AG09319 (cell line): ENCODE measurements around the gene URB1.

ENCODE experiments used
- DNase-seq: peaks from one replicate; pipeline ENCODE4 v3.0.0-alpha.2; 2010; ENCODE audit warnings: low read depth; ENCODE audit errors: extremely low read depth
- TF ChIP-seq, protein P1 (sequence below): IDR thresholded peaks from 2 replicates; pipeline ENCODE4 v1.5.1; 2011; ENCODE audit warnings: low read depth, mild to moderate bottlenecking, inconsistent platforms, low read length, moderate library complexity

URB1 gene

DNA sequence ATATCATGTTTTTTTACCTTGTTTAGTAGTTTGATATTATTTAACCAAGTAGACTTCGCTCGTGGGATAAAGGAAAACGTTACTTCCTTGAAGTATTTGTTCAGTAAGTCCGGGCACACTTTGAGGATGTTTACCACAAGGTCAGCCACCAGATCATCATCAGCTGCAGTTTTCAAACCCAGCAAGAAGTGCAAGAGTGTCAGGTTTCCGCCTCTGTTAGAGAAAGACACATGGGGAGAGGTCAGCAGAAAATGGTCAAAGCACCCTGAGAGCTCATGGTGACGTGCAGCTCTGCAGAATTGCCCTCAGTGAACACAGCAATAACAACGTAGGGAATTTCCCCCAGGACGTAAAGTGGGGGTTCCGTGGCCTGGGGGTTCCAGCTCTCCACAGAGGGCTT, 24.4 kb downstream of the URB1 start:
- TF ChIP-seq, protein P1, sequence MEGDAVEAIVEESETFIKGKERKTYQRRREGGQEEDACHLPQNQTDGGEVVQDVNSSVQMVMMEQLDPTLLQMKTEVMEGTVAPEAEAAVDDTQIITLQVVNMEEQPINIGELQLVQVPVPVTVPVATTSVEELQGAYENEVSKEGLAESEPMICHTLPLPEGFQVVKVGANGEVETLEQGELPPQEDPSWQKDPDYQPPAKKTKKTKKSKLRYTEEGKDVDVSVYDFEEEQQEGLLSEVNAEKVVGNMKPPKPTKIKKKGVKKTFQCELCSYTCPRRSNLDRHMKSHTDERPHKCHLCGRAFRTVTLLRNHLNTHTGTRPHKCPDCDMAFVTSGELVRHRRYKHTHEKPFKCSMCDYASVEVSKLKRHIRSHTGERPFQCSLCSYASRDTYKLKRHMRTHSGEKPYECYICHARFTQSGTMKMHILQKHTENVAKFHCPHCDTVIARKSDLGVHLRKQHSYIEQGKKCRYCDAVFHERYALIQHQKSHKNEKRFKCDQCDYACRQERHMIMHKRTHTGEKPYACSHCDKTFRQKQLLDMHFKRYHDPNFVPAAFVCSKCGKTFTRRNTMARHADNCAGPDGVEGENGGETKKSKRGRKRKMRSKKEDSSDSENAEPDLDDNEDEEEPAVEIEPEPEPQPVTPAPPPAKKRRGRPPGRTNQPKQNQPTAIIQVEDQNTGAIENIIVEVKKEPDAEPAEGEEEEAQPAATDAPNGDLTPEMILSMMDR: no peak
- no peak for DNase-seq

DNA sequence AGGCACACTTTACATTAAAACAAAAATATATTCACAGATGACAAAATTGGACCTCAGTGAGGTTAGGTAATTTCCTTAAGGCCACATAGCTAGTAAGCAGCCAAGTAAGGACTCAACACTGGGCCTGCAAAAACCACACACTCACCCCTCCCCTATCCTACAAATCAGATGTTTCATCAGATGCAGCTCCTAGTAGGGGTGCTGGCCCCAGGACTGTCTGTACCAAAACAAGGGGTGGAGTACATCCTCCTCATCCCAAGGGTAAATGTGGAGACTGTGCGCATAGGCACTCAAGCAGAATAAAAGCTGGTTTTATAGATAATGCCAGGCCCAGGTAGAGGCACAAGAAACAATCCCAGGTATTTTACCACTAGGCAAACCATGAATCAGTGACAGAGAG, 25.7 kb downstream of the URB1 start:
- TF ChIP-seq, protein P1: no peak
- DNase-seq: no peak

DNA sequence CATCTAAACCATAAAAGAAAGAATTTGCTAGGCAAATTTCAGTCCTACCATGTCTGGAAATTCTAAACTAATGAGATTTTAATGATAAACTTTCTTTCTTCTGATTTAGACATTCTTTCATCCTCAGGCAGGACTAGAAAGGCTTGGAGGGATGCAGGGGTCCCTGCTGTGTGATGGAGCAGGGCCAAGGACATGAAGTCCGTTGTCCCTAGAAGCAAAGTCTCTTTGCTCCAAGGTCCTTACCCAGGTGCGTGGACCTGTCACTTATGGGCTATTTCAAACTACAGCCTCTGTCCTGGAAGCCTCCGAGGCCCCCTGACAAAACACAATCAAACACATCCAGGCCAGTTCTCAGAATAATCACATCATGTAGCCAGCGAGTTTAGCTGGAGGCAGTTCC, 26.6 kb downstream of the URB1 start:
- no peak for DNase-seq
- TF ChIP-seq, protein P1: no peak

DNA sequence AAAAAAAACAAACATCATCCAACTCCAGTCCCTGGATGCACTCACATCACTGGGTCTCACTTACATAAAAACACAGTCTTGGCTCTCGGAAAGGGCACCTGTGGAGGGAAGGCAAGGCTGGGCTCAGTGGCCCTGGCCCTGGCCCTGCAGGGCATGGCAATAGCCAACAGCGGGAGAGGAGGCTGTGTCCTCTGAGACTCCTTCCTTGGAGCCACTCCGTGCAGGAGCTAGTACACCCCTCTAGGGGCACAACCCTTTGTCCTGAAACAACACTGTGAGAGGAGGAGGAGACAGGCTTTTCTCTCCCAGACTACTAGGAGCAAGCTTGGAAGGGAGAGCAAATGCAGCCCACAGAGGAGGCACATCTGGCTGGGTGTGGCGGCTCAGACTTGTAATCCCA, 28.0 kb downstream of the URB1 start:
- TF ChIP-seq, protein P1: no peak
- DNase-seq: no peak

DNA sequence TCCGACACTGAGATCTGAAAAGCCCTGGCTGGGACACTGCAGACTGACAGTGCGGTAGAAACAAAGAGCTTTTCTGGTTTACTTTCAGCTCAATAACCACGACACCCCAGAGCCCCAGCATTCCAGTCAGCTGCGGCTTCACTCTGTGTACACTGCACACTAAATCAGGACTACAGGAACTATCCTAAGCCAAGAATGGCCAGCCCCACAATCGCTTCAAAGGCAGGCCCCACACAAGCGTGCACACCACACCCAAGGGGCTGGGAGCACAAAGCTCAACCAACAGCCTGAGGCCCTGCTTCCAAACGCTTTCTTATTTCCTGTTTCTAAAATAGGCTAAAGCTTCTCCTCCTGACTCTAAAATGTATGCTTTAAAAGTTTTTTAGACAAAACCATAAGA, 28.4 kb downstream of the URB1 start:
- TF ChIP-seq, protein P1: no peak
- DNase-seq: no peak

DNA sequence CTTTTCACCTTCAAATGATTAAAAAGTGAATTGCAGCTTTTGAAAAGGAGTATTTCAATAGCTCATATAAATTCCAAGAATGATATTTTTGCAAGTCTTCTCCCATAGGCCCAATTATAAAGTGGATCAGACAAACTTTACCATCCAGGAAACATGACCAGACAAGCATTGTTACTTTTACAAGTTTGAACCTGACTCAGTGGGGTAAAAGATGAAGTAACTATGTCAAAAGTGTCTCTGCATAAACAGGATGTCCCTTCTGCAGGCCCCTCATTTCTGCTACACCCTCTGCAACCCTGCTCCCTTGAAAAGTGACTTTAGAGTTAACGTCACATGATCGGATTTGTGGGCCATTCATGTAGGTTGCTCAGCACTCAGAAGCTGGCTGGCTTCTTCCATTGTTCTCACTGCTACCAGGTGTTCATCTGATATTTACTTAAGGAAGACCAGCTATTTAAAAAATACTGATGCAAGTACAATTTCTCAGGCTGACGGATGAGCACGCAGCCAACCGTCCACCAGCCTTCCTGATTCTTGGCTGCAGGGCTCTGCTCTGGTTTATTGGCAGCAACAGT, 32.3 kb downstream of the URB1 start:
- TF ChIP-seq, protein P1: no peak
- DNase-seq: no peak

DNA sequence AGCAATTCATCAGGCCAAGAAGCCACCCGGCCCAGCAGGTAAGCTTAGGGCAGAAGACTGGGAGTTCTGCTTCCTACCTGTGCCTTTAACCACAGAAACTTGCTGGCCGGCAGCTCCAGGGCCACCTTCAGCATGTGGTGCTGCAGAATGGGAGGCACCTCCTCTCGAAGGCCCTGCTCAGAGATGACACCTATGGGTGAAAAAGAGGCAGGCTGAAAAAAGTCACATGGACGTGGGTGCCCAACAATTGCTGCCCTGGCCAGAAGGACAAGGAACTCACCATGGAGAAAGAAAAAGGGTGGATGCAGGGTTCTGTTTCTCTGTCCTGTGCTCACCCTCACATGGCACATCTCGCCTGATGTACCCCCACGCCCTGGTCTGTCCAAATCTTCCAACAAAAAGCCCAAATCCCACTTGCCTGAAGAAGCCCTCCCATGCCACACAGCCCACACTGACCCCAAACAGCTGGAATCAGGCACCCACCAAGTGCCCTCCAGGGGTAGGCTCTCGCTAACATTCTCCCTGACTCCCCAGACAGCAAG, 33.0 kb downstream of the URB1 start:
- no peak for DNase-seq
- TF ChIP-seq, protein P1: no peak; the same call in 1 of the 2 replicates
